A549 (cell line): ENCODE results near the gene HES4.
"Not testable (repeated sequence)": the region's sequence is repeated elsewhere in the genome, so short reads cannot be mapped to it uniquely, and the experiment has no call there.

Experiments
- CEBPB ChIP-seq, 2 experiments: fragments of >200 bp in 1 of 2; sonication (Bioruptor Twin) in 1 of 2; formaldehyde crosslinking in 1 of 2; IDR thresholded peaks; 2 replicates each; pipeline ENCODE4 v1.6.1; 2012 to 2016
- CHD2 ChIP-seq: fragments of 150-350 bp; IDR thresholded peaks from 2 replicates; pipeline ENCODE4 v1.6.1; 2014; ENCODE audit warnings: low read length; ENCODE audit not compliant: partially characterized antibody
- EP300 ChIP-seq, 2 experiments: fragments of >200 bp; sonication (Bioruptor Twin); formaldehyde crosslinking; IDR thresholded peaks; 2 replicates in 1 of 2; 3 replicates in 1 of 2; pipeline ENCODE4 v1.6.1; 2016 to 2017
- FOXS1 ChIP-seq: fragments of 250-450 bp; sonication (Bioruptor Pico); IDR thresholded peaks from 2 replicates; pipeline ENCODE4 v1.5.0; 2020; ENCODE audit warnings: mild to moderate bottlenecking, moderate library complexity
- GATA3 ChIP-seq: IDR thresholded peaks from 2 replicates; pipeline ENCODE4 v1.6.1; 2012; ENCODE audit warnings: borderline replicate concordance
- HDAC2 ChIP-seq: fragments of 200-600 bp; sonication (generic); IDR thresholded peaks from 2 replicates; pipeline ENCODE4 v1.6.1; 2016
- HOXA7 ChIP-seq: fragments of 250-450 bp; sonication (Bioruptor Pico); IDR thresholded peaks from 2 replicates; pipeline ENCODE4 v1.5.0; 2020; ENCODE audit warnings: mild to moderate bottlenecking, moderate library complexity
- NFE2L2 ChIP-seq: fragments of 150-350 bp; conservative IDR thresholded peaks from 2 replicates; pipeline ENCODE4 v1.6.1; 2014; ENCODE audit warnings: low read length
- POLR2A ChIP-seq: IDR thresholded peaks from 2 replicates; pipeline ENCODE4 v1.6.1; 2012; ENCODE audit warnings: mild to moderate bottlenecking, low read length
- RNF2 ChIP-seq: fragments of 200-600 bp; sonication (generic); IDR thresholded peaks from 2 replicates; pipeline ENCODE4 v1.6.1; 2016; ENCODE audit warnings: low read depth, mild to moderate bottlenecking, antibody characterized with exemption, moderate library complexity, borderline replicate concordance
- SREBF2 ChIP-seq: fragments of 450-650 bp; IDR thresholded peaks from 2 replicates; pipeline ENCODE4 v1.6.1; 2014; ENCODE audit warnings: mild to moderate bottlenecking, moderate library complexity
- TF ChIP-seq, protein P1 (sequence below): fragments of >200 bp; sonication (Bioruptor Twin); formaldehyde crosslinking; IDR thresholded peaks from 3 replicates; pipeline ENCODE4 v1.5.1; 2016
- TF ChIP-seq, protein P2 (sequence below): IDR thresholded peaks from 2 replicates; pipeline ENCODE4 v1.6.1; 2012; ENCODE audit warnings: low read depth, borderline replicate concordance
- TF ChIP-seq, protein P3 (sequence below): IDR thresholded peaks from 2 replicates; pipeline ENCODE4 v1.6.1; 2012

DNA sequence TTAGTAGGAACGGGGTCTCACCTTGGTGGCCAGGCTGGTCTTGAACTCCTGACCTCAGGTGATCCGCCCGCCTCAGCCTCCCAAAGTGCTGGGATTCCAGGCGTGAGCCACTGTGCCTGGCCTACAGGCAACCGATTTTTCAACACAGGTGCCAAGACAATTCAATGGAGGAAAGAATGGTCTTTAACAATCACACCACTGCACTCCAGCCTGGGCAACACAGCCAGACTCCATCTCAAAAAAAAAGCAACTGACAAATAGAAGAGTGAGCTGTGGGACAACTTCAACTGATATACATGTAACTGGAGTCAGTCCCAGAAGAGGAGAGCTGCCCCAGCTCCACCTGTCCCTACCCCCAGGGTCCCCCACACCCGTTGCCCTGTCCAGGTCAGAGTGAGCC, 5.4 kb downstream of the HES4 start:
- TF ChIP-seq, protein P1, sequence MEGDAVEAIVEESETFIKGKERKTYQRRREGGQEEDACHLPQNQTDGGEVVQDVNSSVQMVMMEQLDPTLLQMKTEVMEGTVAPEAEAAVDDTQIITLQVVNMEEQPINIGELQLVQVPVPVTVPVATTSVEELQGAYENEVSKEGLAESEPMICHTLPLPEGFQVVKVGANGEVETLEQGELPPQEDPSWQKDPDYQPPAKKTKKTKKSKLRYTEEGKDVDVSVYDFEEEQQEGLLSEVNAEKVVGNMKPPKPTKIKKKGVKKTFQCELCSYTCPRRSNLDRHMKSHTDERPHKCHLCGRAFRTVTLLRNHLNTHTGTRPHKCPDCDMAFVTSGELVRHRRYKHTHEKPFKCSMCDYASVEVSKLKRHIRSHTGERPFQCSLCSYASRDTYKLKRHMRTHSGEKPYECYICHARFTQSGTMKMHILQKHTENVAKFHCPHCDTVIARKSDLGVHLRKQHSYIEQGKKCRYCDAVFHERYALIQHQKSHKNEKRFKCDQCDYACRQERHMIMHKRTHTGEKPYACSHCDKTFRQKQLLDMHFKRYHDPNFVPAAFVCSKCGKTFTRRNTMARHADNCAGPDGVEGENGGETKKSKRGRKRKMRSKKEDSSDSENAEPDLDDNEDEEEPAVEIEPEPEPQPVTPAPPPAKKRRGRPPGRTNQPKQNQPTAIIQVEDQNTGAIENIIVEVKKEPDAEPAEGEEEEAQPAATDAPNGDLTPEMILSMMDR: not testable (repeated sequence)
- TF ChIP-seq POLR2A; SREBF2; CEBPB (IDR thresholded peaks at IDR 0.05); CHD2; HDAC2; EP300 (IDR thresholded peaks at IDR 0.05); HOXA7 (CRISPR knock-in tag); NFE2L2; RNF2; FOXS1 (CRISPR knock-in tag); GATA3: not testable (repeated sequence)
- TF ChIP-seq, protein P2, sequence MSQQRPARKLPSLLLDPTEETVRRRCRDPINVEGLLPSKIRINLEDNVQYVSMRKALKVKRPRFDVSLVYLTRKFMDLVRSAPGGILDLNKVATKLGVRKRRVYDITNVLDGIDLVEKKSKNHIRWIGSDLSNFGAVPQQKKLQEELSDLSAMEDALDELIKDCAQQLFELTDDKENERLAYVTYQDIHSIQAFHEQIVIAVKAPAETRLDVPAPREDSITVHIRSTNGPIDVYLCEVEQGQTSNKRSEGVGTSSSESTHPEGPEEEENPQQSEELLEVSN: not testable (repeated sequence)
- TF ChIP-seq, protein P3, sequence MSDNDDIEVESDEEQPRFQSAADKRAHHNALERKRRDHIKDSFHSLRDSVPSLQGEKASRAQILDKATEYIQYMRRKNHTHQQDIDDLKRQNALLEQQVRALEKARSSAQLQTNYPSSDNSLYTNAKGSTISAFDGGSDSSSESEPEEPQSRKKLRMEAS: not testable (repeated sequence)
